ENCODE results near the gene XPR1. TPM values are rescaled to one million over a fixed set of nuclear protein-coding genes. Genes with fewer than 3 reads are reported as not detected.
A peak's percentile ranks its signal among the peaks of the same experiment; 100 is the strongest.

Gene XPR1
- total and polyA plus RNA-seq, 2 of the 8 experiments (the other 6 are each of a cell fraction or from before 2014, with no cell fraction given) = 28.6 to 43.9 TPM

- Histone ChIP-seq H2BK120ac (replicated peaks; ENCODE audit: low read depth, low read length) (no peak overlapping the region), H2BK20ac (ENCODE audit: low read length) (no peak overlapping the region), H3K9me3 (ENCODE audit: insufficient read depth in 2 of 2, low read depth in 1 of 2, low read length in 1 of 2) (no peaks in the 10 kb centered on the region), H2AK5ac (ENCODE audit: low read depth, low read length) (no peak overlapping the region), H3K4me3 (ENCODE audit: extremely low read depth in 1 of 4, insufficient read depth in 2 of 4, low read depth in 3 of 4, low read length in 4 of 4) (no peak overlapping the region), H3K79me2 (ENCODE audit: control insufficient read depth in 1 of 2, insufficient read depth in 2 of 2, low read length in 2 of 2) (no peaks in the 10 kb centered on the region), H2BK12ac (ENCODE audit: low read depth, low read length) (no peak overlapping the region), H3K36me3 (ENCODE audit: control insufficient read depth in 2 of 4, insufficient read depth in 4 of 4, low read length in 3 of 4) (no peaks in the 10 kb centered on the region), H4K20me1 (replicated peaks in 1 of 2; ENCODE audit: control insufficient read depth in 1 of 2, insufficient read depth in 2 of 2, low read length in 2 of 2) (no peaks in the 10 kb centered on the region), H4K91ac (replicated peaks; ENCODE audit: insufficient read length, low read length) (no peak overlapping the region), H4K8ac (ENCODE audit: extremely low read depth, insufficient read depth, low read length) (no peak overlapping the region), H3K27ac (ENCODE audit: low read depth, low read length) (no peak overlapping the region), H2BK5ac (ENCODE audit: low read depth, low read length) (no peak overlapping the region), H3K18ac (ENCODE audit: extremely low read depth, low read length) (no peak overlapping the region), H3K9ac (replicated peaks in 1 of 4; ENCODE audit: extremely low read depth in 1 of 4, low read depth in 3 of 4, low read length in 3 of 4) (no peak overlapping the region), H4K5ac (ENCODE audit: insufficient read length, low read depth, low read length) (no peak overlapping the region), H3K4me1 (replicated peaks in 1 of 4; ENCODE audit: control insufficient read depth in 3 of 4, insufficient read depth in 4 of 4, low read length in 3 of 4) (peaks cover 0 to 4% (median 0%) of the 10 kb centered on the region in 4 experiments; a peak in 1 of 7 replicates), H3K4ac (replicated peaks; ENCODE audit: insufficient read length, low read depth, low read length) (no peak overlapping the region), H3K4me2 (ENCODE audit: insufficient read depth in 1 of 2, low read depth in 2 of 2, low read length in 2 of 2) (no peak overlapping the region), H3K56ac (replicated peaks; ENCODE audit: insufficient read length, low read depth, low read length) (no peak overlapping the region), H3K27me3 (replicated peaks in 1 of 4; ENCODE audit: control insufficient read depth in 3 of 4, extremely low read depth in 1 of 4, insufficient read depth in 3 of 4, low read length in 3 of 4) (no peaks in the 10 kb centered on the region), H3K14ac (ENCODE audit: insufficient read length) (no peak overlapping the region), H2BK15ac (ENCODE audit: low read length) (no peak overlapping the region), H2AFZ (ENCODE audit: low read length) (no peak overlapping the region), H3K23ac (ENCODE audit: insufficient read length) (no peak overlapping the region), H3K79me1 (ENCODE audit: low read depth, low read length) (no peaks in the 10 kb centered on the region), H3K23me2 (ENCODE audit: low read depth, low read length) (no peaks in the 10 kb centered on the region)
- TF ChIP-seq SIN3A (conservative IDR thresholded peaks at IDR 0.05 in 1 of 2, IDR thresholded peaks at IDR 0.05 in 1 of 2; ENCODE audit: low read depth in 1 of 2, low read length in 2 of 2) (no peak), SUZ12 (IDR thresholded peaks at IDR 0.05; ENCODE audit: low read length) (no peak), TBP (IDR thresholded peaks at IDR 0.05; ENCODE audit: low read depth, low read length) (no peak), CBX5 (IDR thresholded peaks at IDR 0.05; ENCODE audit: low read depth, low read length) (no peak), NRF1 (IDR thresholded peaks at IDR 0.05; ENCODE audit: low read depth, low read length) (no peak), SAP30 (IDR thresholded peaks at IDR 0.05; ENCODE audit: insufficient read depth, insufficient replicate concordance, low read length) (no peak), CEBPB (IDR thresholded peaks at IDR 0.05; ENCODE audit: low read depth, low read length) (no peak)
- FAIRE-seq (no peak), DNase-seq (ENCODE audit: low read depth in 1 of 2, low spot score in 2 of 2) (peak in 1 of 2 experiments; percentile 35)
- POLR2A ChIA-PET (ENCODE audit: partially characterized antibody) = no interaction called here
- CTCF ChIA-PET (ENCODE audit: partially characterized antibody) = no interaction called here
- WGBS, 2 experiments (ENCODE audit: extremely low coverage in 1 of 2, insufficient coverage in 1 of 2, insufficient read length in 1 of 2, insufficient replicate concordance in 2 of 2, low coverage in 1 of 2, low lambda C conversion rate in 2 of 2, missing lambda C conversion rate in 1 of 2) = 82% methylated on average over 3 of the region's 3 CpGs; no CpG with 5 or more reads in 1 of the 2 experiments
Measured at GRCh38 chr1:180893614-180894013, 261.8 kb downstream of the XPR1 start.

Measured in H1 (cell line).